ENCODE measurements around the gene C22orf15.

- TF ChIP-seq, protein P1, sequence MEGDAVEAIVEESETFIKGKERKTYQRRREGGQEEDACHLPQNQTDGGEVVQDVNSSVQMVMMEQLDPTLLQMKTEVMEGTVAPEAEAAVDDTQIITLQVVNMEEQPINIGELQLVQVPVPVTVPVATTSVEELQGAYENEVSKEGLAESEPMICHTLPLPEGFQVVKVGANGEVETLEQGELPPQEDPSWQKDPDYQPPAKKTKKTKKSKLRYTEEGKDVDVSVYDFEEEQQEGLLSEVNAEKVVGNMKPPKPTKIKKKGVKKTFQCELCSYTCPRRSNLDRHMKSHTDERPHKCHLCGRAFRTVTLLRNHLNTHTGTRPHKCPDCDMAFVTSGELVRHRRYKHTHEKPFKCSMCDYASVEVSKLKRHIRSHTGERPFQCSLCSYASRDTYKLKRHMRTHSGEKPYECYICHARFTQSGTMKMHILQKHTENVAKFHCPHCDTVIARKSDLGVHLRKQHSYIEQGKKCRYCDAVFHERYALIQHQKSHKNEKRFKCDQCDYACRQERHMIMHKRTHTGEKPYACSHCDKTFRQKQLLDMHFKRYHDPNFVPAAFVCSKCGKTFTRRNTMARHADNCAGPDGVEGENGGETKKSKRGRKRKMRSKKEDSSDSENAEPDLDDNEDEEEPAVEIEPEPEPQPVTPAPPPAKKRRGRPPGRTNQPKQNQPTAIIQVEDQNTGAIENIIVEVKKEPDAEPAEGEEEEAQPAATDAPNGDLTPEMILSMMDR (IDR thresholded peaks at IDR 0.05): no peak
- no peak for TF ChIP-seq EP300 (IDR thresholded peaks at IDR 0.05)
Measured at GRCh38 chr22:23786261-23786710, 23.5 kb downstream of the C22orf15 start.

Data from sigmoid colon (tissue), 4 donors.